Hepatocyte (in vitro differentiated cells): ENCODE data around the gene EFCAB6. TPM values are rescaled to one million over a fixed set of nuclear protein-coding genes. Genes with fewer than 3 reads are reported as not detected.

Experiments
- DNase-seq: peaks from one replicate; pipeline ENCODE4 v3.0.0-alpha.2; 2016; ENCODE audit warnings: low spot score
- H2AFZ ChIP-seq: fragments of 200-600 bp; sonication (generic); 2 replicates; pipeline ENCODE4 v1.6.0; 2016; ENCODE audit warnings: antibody characterized with exemption, mild to moderate bottlenecking
- H3K27ac ChIP-seq: fragments of 200-600 bp; sonication (generic); 2 replicates; pipeline ENCODE4 v1.5.1; 2016; ENCODE audit warnings: mild to moderate bottlenecking
- H3K27me3 ChIP-seq: fragments of 200-600 bp; sonication (generic); 2 replicates; pipeline ENCODE4 v1.6.1; 2016
- H3K36me3 ChIP-seq: fragments of 200-600 bp; sonication (generic); replicated peaks from 2 replicates; pipeline ENCODE4 v1.5.1; 2016; ENCODE audit warnings: low read depth; ENCODE audit not compliant: insufficient read depth
- H3K4me1 ChIP-seq: fragments of 200-600 bp; sonication (generic); 2 replicates; pipeline ENCODE4 v1.5.1; 2016; ENCODE audit warnings: mild to moderate bottlenecking, moderate library complexity; ENCODE audit not compliant: insufficient read depth
- H3K4me2 ChIP-seq: fragments of 200-600 bp; sonication (generic); 2 replicates; pipeline ENCODE4 v1.6.0; 2016
- H3K4me3 ChIP-seq: fragments of 200-600 bp; sonication (generic); 2 replicates; pipeline ENCODE4 v1.5.1; 2016; ENCODE audit warnings: mild to moderate bottlenecking
- H3K79me2 ChIP-seq: fragments of 200-600 bp; sonication (generic); 2 replicates; pipeline ENCODE4 v1.6.0; 2017; ENCODE audit warnings: mild to moderate bottlenecking
- H3K9me2 ChIP-seq: fragments of 200-600 bp; sonication (generic); replicated peaks from 2 replicates; pipeline ENCODE4 v1.6.0; 2017; ENCODE audit warnings: mild to moderate bottlenecking; ENCODE audit not compliant: insufficient read depth
- H3K9me3 ChIP-seq: fragments of 200-600 bp; sonication (generic); 2 replicates; pipeline ENCODE4 v1.5.1; 2016; ENCODE audit warnings: low read depth, mild to moderate bottlenecking
- H4K20me1 ChIP-seq: fragments of 200-600 bp; sonication (generic); 2 replicates; pipeline ENCODE4 v1.6.0; 2016; ENCODE audit warnings: mild to moderate bottlenecking; ENCODE audit not compliant: insufficient read depth, poor library complexity, severe bottlenecking
- CTCF ChIP-seq: fragments of 200-600 bp; sonication (generic); IDR thresholded peaks from 2 replicates; pipeline ENCODE4 v1.5.1; 2016; ENCODE audit warnings: antibody characterized with exemption, mild to moderate bottlenecking; ENCODE audit not compliant: poor library complexity
- EZH2 ChIP-seq: fragments of 200-600 bp; sonication (generic); IDR thresholded peaks from 2 replicates; pipeline ENCODE4 v1.6.1; 2016; ENCODE audit warnings: antibody characterized with exemption, mild to moderate bottlenecking, borderline replicate concordance
- EZH2phosphoT487 ChIP-seq: fragments of 200-600 bp; sonication (generic); IDR thresholded peaks from one replicate; pipeline ENCODE4 v1.6.1; 2018; ENCODE audit warnings: antibody characterized with exemption, mild to moderate bottlenecking, low read depth, moderate library complexity; ENCODE audit not compliant: unreplicated experiment, severe bottlenecking
- WGBS: methylation state at CpG from one replicate; pipeline ENCODE4 v1.1.6; 2016; ENCODE audit warnings: low lambda C conversion rate; ENCODE audit errors: missing lambda C conversion rate; 5-methylcytosine and 5-hydroxymethylcytosine counted together
- polyA plus RNA-seq: library from polyadenylated mRNA; unstranded; fragments of >200 nt; fragmentation: Nextera tagmentation; extraction: Ambion mirVana; gene quantifications from 2 replicates; pipeline ENCODE4 v1.2.1, GENCODE V29; 2016
- total RNA-seq: library from RNA; depleted of rRNA; stranded (reverse); fragments of >200 nt; gene quantifications from 2 replicates; pipeline ENCODE4 v1.2.3, GENCODE V29; 2014

EFCAB6 gene
- total and polyA plus RNA-seq, 2 experiments from 2014 or later, result 0.59 to 2.1 TPM

GRCh38 chr22:43592476-43592875 is 219.6 kb downstream of the EFCAB6 start:
- no peak for TF ChIP-seq EZH2phosphoT487
- peak; percentile 19 for TF ChIP-seq CTCF
- Histone ChIP-seq H3K27ac (no peak overlapping the region), H3K79me2 (no peaks in the 10 kb centered on the region), H3K4me3 (no peak overlapping the region), H2AFZ (no peak overlapping the region), H4K20me1 (no peaks in the 10 kb centered on the region), H3K9me3 (peaks cover 2% of the 10 kb centered on the region), H3K4me2 (no peak overlapping the region), H3K36me3 (no peaks in the 10 kb centered on the region), H3K27me3 (no peaks in the 10 kb centered on the region), H3K9me2 (no peaks in the 10 kb centered on the region), H3K4me1 (no peaks in the 10 kb centered on the region)
- DNase-seq, result no peak
- whole genome bisulfite sequencing, result 68% methylated on average over 11 of the region's 11 CpGs

- no peaks in the 10 kb centered on the region for H3K36me3 ChIP-seq
- peaks cover 2% of the 10 kb centered on the region for H3K9me3 ChIP-seq
- no peak overlapping the region for H3K27ac ChIP-seq
- 89% methylated on average over 6 of the region's 6 CpGs for WGBS
- no peak overlapping the region for H2AFZ ChIP-seq
- no peaks in the 10 kb centered on the region for H3K4me1 ChIP-seq
- H3K27me3 ChIP-seq, result no peaks in the 10 kb centered on the region
- DNase-seq, result no peak
- no peaks in the 10 kb centered on the region for H4K20me1 ChIP-seq
- H3K4me2 ChIP-seq, result no peak overlapping the region
- H3K4me3 ChIP-seq, result no peak overlapping the region
- no peaks in the 10 kb centered on the region for H3K9me2 ChIP-seq
- no peak for TF ChIP-seq EZH2phosphoT487
- TF ChIP-seq CTCF, result no peak
- TF ChIP-seq EZH2, result no peak
- no peaks in the 10 kb centered on the region for H3K79me2 ChIP-seq
Measured at GRCh38 chr22:43591380-43591779, 220.7 kb downstream of the EFCAB6 start.

- H3K27me3 ChIP-seq, result no peaks in the 10 kb centered on the region
- no peak overlapping the region for H3K4me2 ChIP-seq
- no peaks in the 10 kb centered on the region for H3K4me1 ChIP-seq
- WGBS, result 0% methylated on average over 1 of the region's 1 CpG
- no peak overlapping the region for H3K4me3 ChIP-seq
- H3K9me3 ChIP-seq, result no peaks in the 10 kb centered on the region
- no peaks in the 10 kb centered on the region for H3K79me2 ChIP-seq
- no peaks in the 10 kb centered on the region for H3K9me2 ChIP-seq
- no peaks in the 10 kb centered on the region for H3K36me3 ChIP-seq
- TF ChIP-seq EZH2phosphoT487 (no peak), EZH2 (no peak), CTCF (no peak)
- H3K27ac ChIP-seq, result no peak overlapping the region
- H2AFZ ChIP-seq, result no peak overlapping the region
- DNase-seq, result no peak
- no peaks in the 10 kb centered on the region for H4K20me1 ChIP-seq
Measured at GRCh38 chr22:43587574-43587973, 224.5 kb downstream of the EFCAB6 start.

DNA sequence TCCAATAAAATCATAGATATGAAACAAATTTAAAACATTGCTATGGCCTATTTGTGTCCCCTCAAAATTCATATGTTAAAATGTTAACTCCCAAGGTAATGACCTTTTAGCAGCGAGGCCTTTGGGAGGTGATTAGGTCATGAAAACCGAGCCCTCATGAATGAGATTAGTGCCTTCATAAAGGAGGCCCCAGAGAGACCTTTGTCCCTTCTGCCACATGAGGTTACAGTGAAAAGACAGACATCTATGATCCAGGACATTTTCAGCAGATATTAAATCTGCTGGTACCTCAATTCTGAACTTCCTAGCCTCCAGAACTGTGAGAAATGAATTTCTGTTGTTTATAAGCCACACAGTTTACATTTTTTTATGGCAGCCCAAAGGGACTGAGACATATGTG is 228.6 kb downstream of the EFCAB6 start:
- H3K4me2 ChIP-seq, result no peak overlapping the region
- no peaks in the 10 kb centered on the region for H3K36me3 ChIP-seq
- H3K4me3 ChIP-seq, result no peak overlapping the region
- H4K20me1 ChIP-seq, result no peaks in the 10 kb centered on the region
- TF ChIP-seq EZH2phosphoT487 (no peak), CTCF (no peak), EZH2 (no peak)
- 55% methylated on average over 2 of the region's 2 CpGs for WGBS
- H3K9me3 ChIP-seq, result no peaks in the 10 kb centered on the region
- H2AFZ ChIP-seq, result no peak overlapping the region
- no peak for DNase-seq
- H3K27ac ChIP-seq, result no peak overlapping the region
- H3K9me2 ChIP-seq, result no peaks in the 10 kb centered on the region
- H3K79me2 ChIP-seq, result no peaks in the 10 kb centered on the region
- no peaks in the 10 kb centered on the region for H3K4me1 ChIP-seq
- H3K27me3 ChIP-seq, result no peaks in the 10 kb centered on the region
